ENCODE measurements around the gene DLL4.
"Not testable (repeated sequence)": the region's sequence is repeated elsewhere in the genome, so short reads cannot be mapped to it uniquely, and the experiment has no call there.

The DLL4 gene

GRCh38 chr15:40941528-40942336 lies 12.6 kb downstream of the DLL4 start:
- DNase-seq (ENCODE audit: low spot score), result peak; percentile 83

GRCh38 chr15:40942337-40942854 lies 13.3 kb downstream of the DLL4 start:
- peak; percentile 49 for DNase-seq (ENCODE audit: low spot score)

- no peak for DNase-seq (ENCODE audit: low spot score)
These were observed 13.7 kb downstream of the DLL4 start for GRCh38 chr15:40942878-40943277.

- DNase-seq (ENCODE audit: low spot score), result no peak
These were observed 14.7 kb downstream of the DLL4 start for GRCh38 chr15:40943764-40944365.

- no peak for DNase-seq (ENCODE audit: low spot score)
These were observed 15.6 kb downstream of the DLL4 start for GRCh38 chr15:40944510-40945296.

- no peak for DNase-seq (ENCODE audit: low spot score)
These were observed 19.8 kb downstream of the DLL4 start for GRCh38 chr15:40948706-40949473.

- DNase-seq (ENCODE audit: low spot score), result no peak
These were observed 20.6 kb downstream of the DLL4 start for GRCh38 chr15:40949756-40950207.

- DNase-seq (ENCODE audit: low spot score), result no peak
These were observed 22.6 kb downstream of the DLL4 start for GRCh38 chr15:40951764-40952163.

- DNase-seq (ENCODE audit: low spot score), result no peak
These were observed 23.3 kb downstream of the DLL4 start for GRCh38 chr15:40952301-40952900.

GRCh38 chr15:40952901-40953712 lies 24.0 kb downstream of the DLL4 start, which contains the start of gene CHAC1:
Gene CHAC1, plus strand, starts transcription at chr15:40953471. Its CDS starts 113 bp downstream, at chr15:40953584.
- DNase-seq (ENCODE audit: low spot score), result peak; percentile 97

- no peak for DNase-seq (ENCODE audit: low spot score)
These were observed 24.6 kb downstream of the DLL4 start for GRCh38 chr15:40953713-40954074.

- DNase-seq (ENCODE audit: low spot score), result not testable (repeated sequence)
These were observed 25.2 kb downstream of the DLL4 start for GRCh38 chr15:40954158-40954848.

- no peak for DNase-seq (ENCODE audit: low spot score)
These were observed 26.2 kb downstream of the DLL4 start for GRCh38 chr15:40955141-40955903.

GRCh38 chr15:40955930-40956540 lies 26.9 kb downstream of the DLL4 start:
- DNase-seq (ENCODE audit: low spot score), result no peak

- DNase-seq (ENCODE audit: low spot score), result no peak
These were observed 27.4 kb downstream of the DLL4 start for GRCh38 chr15:40956541-40956982.

GRCh38 chr15:40957041-40957555 lies 28.0 kb downstream of the DLL4 start:
- no peak for DNase-seq (ENCODE audit: low spot score)

- DNase-seq (ENCODE audit: low spot score), result no peak
These were observed 28.5 kb downstream of the DLL4 start for GRCh38 chr15:40957581-40958051.

- DNase-seq (ENCODE audit: low spot score), result no peak
These were observed 29.0 kb downstream of the DLL4 start for GRCh38 chr15:40958146-40958545.
